ENCODE results near the gene CALM1.
"Not testable (repeated sequence)": the region's sequence is repeated elsewhere in the genome, so short reads cannot be mapped to it uniquely, and the experiment has no call there.

Gene CALM1

GRCh38 chr14:90383126-90383730 lies 13.6 kb upstream of the CALM1 start:
- Histone ChIP-seq H3K36me3 (ENCODE audit: control insufficient read depth in 1 of 2, insufficient read depth in 2 of 2, low read length in 2 of 2) (no peaks in the 10 kb centered on the region), H3K27me3 (ENCODE audit: control insufficient read depth in 1 of 2, insufficient read depth in 2 of 2, low read length in 2 of 2) (no peaks in the 10 kb centered on the region), H3K9ac (ENCODE audit: low read depth in 1 of 2, low read length in 2 of 2) (peak overlapping the region; percentile 92 to 98), H3K4me1 (ENCODE audit: control insufficient read depth in 1 of 2, insufficient read depth in 2 of 2, low read length in 2 of 2) (peaks cover 30 to 35% of the 10 kb centered on the region in 2 donors), H3K27ac (ENCODE audit: low read depth, low read length) (peak overlapping the region; percentile 99), H3K9me3 (ENCODE audit: control insufficient read depth in 1 of 2, low read length in 2 of 2) (no peaks in the 10 kb centered on the region), H3K4me3 (ENCODE audit: low read depth in 1 of 2, low read length in 2 of 2) (peak overlapping the region; percentile 74 to 80)

DNA sequence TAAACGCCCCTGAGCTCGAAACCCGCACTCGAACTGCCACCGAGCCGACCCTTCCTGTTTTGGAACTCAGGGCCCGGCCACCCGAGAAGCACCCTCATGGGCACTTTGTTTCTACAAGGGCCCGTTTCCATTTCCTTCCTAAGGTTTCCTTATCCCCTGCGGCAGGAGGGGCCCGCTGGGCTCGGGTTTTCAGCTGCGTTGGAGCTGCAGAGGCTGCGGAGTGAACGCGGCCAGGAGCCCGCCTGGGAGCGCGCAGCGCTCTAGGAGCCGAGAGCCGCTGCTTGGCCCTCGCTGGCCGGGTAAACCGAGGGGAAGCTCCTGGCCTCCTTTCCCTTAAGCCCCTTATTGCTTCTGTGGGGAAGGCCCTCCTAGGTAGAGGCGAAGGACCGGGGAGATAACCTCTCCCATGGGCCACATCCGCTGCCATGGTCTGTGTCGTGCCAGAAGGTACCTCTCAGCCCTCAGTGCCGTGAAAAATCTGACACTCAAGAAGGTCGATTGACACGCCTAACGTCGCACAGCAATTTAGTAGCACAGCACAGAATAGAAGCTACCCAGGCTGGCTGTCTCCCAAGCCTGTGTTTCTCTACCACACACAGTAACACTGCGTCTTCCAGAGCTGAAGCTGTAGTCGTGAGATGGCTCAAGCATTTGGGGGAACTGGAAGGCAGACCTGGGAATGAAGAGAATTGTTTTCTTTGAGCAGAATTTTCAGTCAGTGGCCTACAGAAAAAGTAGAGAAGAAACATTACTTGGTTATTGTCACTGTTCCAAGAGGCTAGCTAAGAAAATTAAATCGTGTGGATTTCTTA lies 12.9 kb upstream of the CALM1 start:
- Histone ChIP-seq H3K9ac (ENCODE audit: low read depth in 1 of 2, low read length in 2 of 2) (peak overlapping the region; percentile 92 to 98), H3K4me3 (ENCODE audit: low read depth in 1 of 2, low read length in 2 of 2) (peak overlapping the region; percentile 68 to 74), H3K9me3 (ENCODE audit: control insufficient read depth in 1 of 2, low read length in 2 of 2) (no peaks in the 10 kb centered on the region), H3K27ac (ENCODE audit: low read depth, low read length) (peak overlapping the region; percentile 99), H3K4me1 (ENCODE audit: control insufficient read depth in 1 of 2, insufficient read depth in 2 of 2, low read length in 2 of 2) (peaks cover 36 to 39% of the 10 kb centered on the region in 2 donors), H3K27me3 (ENCODE audit: control insufficient read depth in 1 of 2, insufficient read depth in 2 of 2, low read length in 2 of 2) (no peaks in the 10 kb centered on the region), H3K36me3 (ENCODE audit: control insufficient read depth in 1 of 2, insufficient read depth in 2 of 2, low read length in 2 of 2) (no peaks in the 10 kb centered on the region)

GRCh38 chr14:90384543-90384911 lies 12.3 kb upstream of the CALM1 start:
- no peaks in the 10 kb centered on the region for H3K36me3 ChIP-seq (ENCODE audit: control insufficient read depth in 1 of 2, insufficient read depth in 2 of 2, low read length in 2 of 2)
- no peaks in the 10 kb centered on the region for H3K27me3 ChIP-seq (ENCODE audit: control insufficient read depth in 1 of 2, insufficient read depth in 2 of 2, low read length in 2 of 2)
- H3K4me1 ChIP-seq (ENCODE audit: control insufficient read depth in 1 of 2, insufficient read depth in 2 of 2, low read length in 2 of 2): peaks cover 38 to 39% of the 10 kb centered on the region in 2 donors
- peak overlapping the region; percentile 99 for H3K27ac ChIP-seq (ENCODE audit: low read depth, low read length)
- H3K9me3 ChIP-seq (ENCODE audit: control insufficient read depth in 1 of 2, low read length in 2 of 2): no peaks in the 10 kb centered on the region
- peak overlapping the region; percentile 68 to 74 for H3K4me3 ChIP-seq (ENCODE audit: low read depth in 1 of 2, low read length in 2 of 2)
- H3K9ac ChIP-seq (ENCODE audit: low read depth in 1 of 2, low read length in 2 of 2): peak overlapping the region; percentile 92 to 98

- H3K9ac ChIP-seq (ENCODE audit: low read depth in 1 of 2, low read length in 2 of 2): no peak overlapping the region
- no peaks in the 10 kb centered on the region for H3K27me3 ChIP-seq (ENCODE audit: control insufficient read depth in 1 of 2, insufficient read depth in 2 of 2, low read length in 2 of 2)
- H3K9me3 ChIP-seq (ENCODE audit: control insufficient read depth in 1 of 2, low read length in 2 of 2): no peaks in the 10 kb centered on the region
- H3K36me3 ChIP-seq (ENCODE audit: control insufficient read depth in 1 of 2, insufficient read depth in 2 of 2, low read length in 2 of 2): no peaks in the 10 kb centered on the region
- H3K27ac ChIP-seq (ENCODE audit: low read depth, low read length): no peak overlapping the region
- peaks cover 33 to 34% of the 10 kb centered on the region in 2 donors for H3K4me1 ChIP-seq (ENCODE audit: control insufficient read depth in 1 of 2, insufficient read depth in 2 of 2, low read length in 2 of 2)
- no peak overlapping the region for H3K4me3 ChIP-seq (ENCODE audit: low read depth in 1 of 2, low read length in 2 of 2)
These were observed 10.5 kb upstream of the CALM1 start for GRCh38 chr14:90386321-90386720.

- H3K27me3 ChIP-seq (ENCODE audit: control insufficient read depth in 1 of 2, insufficient read depth in 2 of 2, low read length in 2 of 2): no peaks in the 10 kb centered on the region
- H3K4me1 ChIP-seq (ENCODE audit: control insufficient read depth in 1 of 2, insufficient read depth in 2 of 2, low read length in 2 of 2): peaks cover 26 to 27% of the 10 kb centered on the region in 2 donors
- H3K9me3 ChIP-seq (ENCODE audit: control insufficient read depth in 1 of 2, low read length in 2 of 2): no peaks in the 10 kb centered on the region
- H3K27ac ChIP-seq (ENCODE audit: low read depth, low read length): peak overlapping the region; percentile 55
- H3K9ac ChIP-seq (ENCODE audit: low read depth in 1 of 2, low read length in 2 of 2): no peak overlapping the region
- no peaks in the 10 kb centered on the region for H3K36me3 ChIP-seq (ENCODE audit: control insufficient read depth in 1 of 2, insufficient read depth in 2 of 2, low read length in 2 of 2)
- no peak overlapping the region for H3K4me3 ChIP-seq (ENCODE audit: low read depth in 1 of 2, low read length in 2 of 2)
These were observed 9.5 kb upstream of the CALM1 start for GRCh38 chr14:90387206-90387760.

GRCh38 chr14:90388437-90388836 lies 8.4 kb upstream of the CALM1 start:
- H3K4me1 ChIP-seq (ENCODE audit: control insufficient read depth in 1 of 2, insufficient read depth in 2 of 2, low read length in 2 of 2): peaks cover 26 to 27% of the 10 kb centered on the region in 2 donors
- H3K9me3 ChIP-seq (ENCODE audit: control insufficient read depth in 1 of 2, low read length in 2 of 2): no peaks in the 10 kb centered on the region
- no peaks in the 10 kb centered on the region for H3K27me3 ChIP-seq (ENCODE audit: control insufficient read depth in 1 of 2, insufficient read depth in 2 of 2, low read length in 2 of 2)
- peak overlapping the region; percentile 3 to 27 for H3K9ac ChIP-seq (ENCODE audit: low read depth in 1 of 2, low read length in 2 of 2)
- peak overlapping the region in 1 of 2 donors; percentile 38 for H3K4me3 ChIP-seq (ENCODE audit: low read depth in 1 of 2, low read length in 2 of 2)
- H3K27ac ChIP-seq (ENCODE audit: low read depth, low read length): no peak overlapping the region
- H3K36me3 ChIP-seq (ENCODE audit: control insufficient read depth in 1 of 2, insufficient read depth in 2 of 2, low read length in 2 of 2): no peaks in the 10 kb centered on the region

DNA sequence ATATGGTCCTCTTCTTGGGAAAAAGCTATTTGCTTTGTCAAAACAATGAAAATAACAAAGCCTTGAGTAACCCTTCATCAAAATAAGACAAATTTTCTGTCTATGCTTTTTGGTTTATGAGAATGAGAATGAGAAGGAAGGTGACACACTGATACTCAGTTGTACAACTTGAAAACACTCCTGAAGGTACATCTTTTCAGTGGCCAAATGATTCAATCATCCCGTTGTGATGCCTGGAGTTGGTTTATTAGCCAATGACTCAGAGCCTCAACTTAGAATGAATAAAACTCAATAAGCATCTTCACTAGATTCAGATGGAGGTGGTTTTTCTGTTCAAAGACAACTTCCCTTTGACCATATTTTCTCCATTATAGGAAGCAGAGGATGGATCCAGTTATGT lies 7.8 kb upstream of the CALM1 start:
- no peak overlapping the region for H3K27ac ChIP-seq (ENCODE audit: low read depth, low read length)
- H3K27me3 ChIP-seq (ENCODE audit: control insufficient read depth in 1 of 2, insufficient read depth in 2 of 2, low read length in 2 of 2): no peaks in the 10 kb centered on the region
- no peak overlapping the region for H3K9ac ChIP-seq (ENCODE audit: low read depth in 1 of 2, low read length in 2 of 2)
- no peaks in the 10 kb centered on the region for H3K9me3 ChIP-seq (ENCODE audit: control insufficient read depth in 1 of 2, low read length in 2 of 2)
- H3K4me3 ChIP-seq (ENCODE audit: low read depth in 1 of 2, low read length in 2 of 2): no peak overlapping the region
- peaks cover 23 to 26% of the 10 kb centered on the region in 2 donors for H3K4me1 ChIP-seq (ENCODE audit: control insufficient read depth in 1 of 2, insufficient read depth in 2 of 2, low read length in 2 of 2)
- no peaks in the 10 kb centered on the region for H3K36me3 ChIP-seq (ENCODE audit: control insufficient read depth in 1 of 2, insufficient read depth in 2 of 2, low read length in 2 of 2)

GRCh38 chr14:90393966-90394365 lies 2.9 kb upstream of the CALM1 start:
- Histone ChIP-seq H3K27me3 (ENCODE audit: control insufficient read depth in 1 of 2, insufficient read depth in 2 of 2, low read length in 2 of 2) (no peaks in the 10 kb centered on the region), H3K4me1 (ENCODE audit: control insufficient read depth in 1 of 2, insufficient read depth in 2 of 2, low read length in 2 of 2) (peaks cover 6 to 8% of the 10 kb centered on the region in 2 donors), H3K36me3 (ENCODE audit: control insufficient read depth in 1 of 2, insufficient read depth in 2 of 2, low read length in 2 of 2) (no peaks in the 10 kb centered on the region), H3K9me3 (ENCODE audit: control insufficient read depth in 1 of 2, low read length in 2 of 2) (no peaks in the 10 kb centered on the region), H3K4me3 (ENCODE audit: low read depth in 1 of 2, low read length in 2 of 2) (no peak overlapping the region), H3K27ac (ENCODE audit: low read depth, low read length) (no peak overlapping the region), H3K9ac (ENCODE audit: low read depth in 1 of 2, low read length in 2 of 2) (no peak overlapping the region)

- H3K4me1 ChIP-seq (ENCODE audit: control insufficient read depth in 1 of 2, insufficient read depth in 2 of 2, low read length in 2 of 2): peaks cover 5 to 16% of the 10 kb centered on the region in 2 donors
- H3K9me3 ChIP-seq (ENCODE audit: control insufficient read depth in 1 of 2, low read length in 2 of 2); H3K27ac ChIP-seq (ENCODE audit: low read depth, low read length); H3K9ac ChIP-seq (ENCODE audit: low read depth in 1 of 2, low read length in 2 of 2); H3K27me3 ChIP-seq (ENCODE audit: control insufficient read depth in 1 of 2, insufficient read depth in 2 of 2, low read length in 2 of 2); H3K4me3 ChIP-seq (ENCODE audit: low read depth in 1 of 2, low read length in 2 of 2); H3K36me3 ChIP-seq (ENCODE audit: control insufficient read depth in 1 of 2, insufficient read depth in 2 of 2, low read length in 2 of 2): not testable (repeated sequence)
These were observed 2.0 kb upstream of the CALM1 start for GRCh38 chr14:90394782-90395181.

All from duodenal mucosa (tissue), 2 donors.